K562 (cell line): ENCODE data around the gene MDP1. TPM values are rescaled to one million over a fixed set of nuclear protein-coding genes. Genes with fewer than 3 reads are reported as not detected.

Experiments used
- ATF4 ChIP-seq: fragments of 450-650 bp; formaldehyde crosslinking; IDR thresholded peaks from 2 replicates; pipeline ENCODE4 v1.4.0; 2022; ENCODE audit warnings: mild to moderate bottlenecking, moderate library complexity
- CCNT2 ChIP-seq: IDR thresholded peaks from 2 replicates; pipeline ENCODE4 v1.6.1; 2011; ENCODE audit warnings: borderline replicate concordance, low read depth, mild to moderate bottlenecking, moderate library complexity, mixed read lengths, low read length; ENCODE audit not compliant: insufficient read length; ENCODE audit errors: extremely low read depth
- CEBPG ChIP-seq, 3 experiments: fragments of 200-800 bp in 1 of 3; sonication (Bioruptor generic) in 1 of 3; sonication (generic) in 1 of 3; formaldehyde crosslinking in 1 of 3; IDR thresholded peaks in 2 of 3; conservative IDR thresholded peaks in 1 of 3; 2 replicates each; pipeline versions ENCODE4 v1.6.1 to v1.8.0; 2016 to 2022; ENCODE audit warnings: missing compliant biosample characterization in 2 of 3, missing genetic modification characterization in 2 of 3, mild to moderate bottlenecking in 1 of 3, missing genetic modification reagents in 1 of 3
- DMBX1 ChIP-seq: fragments of 250-450 bp; sonication (Bioruptor Pico); IDR thresholded peaks from 2 replicates; pipeline ENCODE4 v1.8.0; 2022; ENCODE audit warnings: inconsistent platforms, mild to moderate bottlenecking, moderate library complexity, borderline replicate concordance
- EGR1 ChIP-seq: fragments of 450-650 bp; conservative IDR thresholded peaks from 2 replicates; pipeline ENCODE4 v1.6.1; 2017; ENCODE audit warnings: mild to moderate bottlenecking
- ILF3 ChIP-seq: fragments of 450-650 bp; IDR thresholded peaks from 2 replicates; pipeline ENCODE4 v1.6.1; 2018; ENCODE audit warnings: antibody characterized with exemption, mild to moderate bottlenecking, moderate library complexity, borderline replicate concordance
- NR2C1 ChIP-seq, 2 experiments: fragments of 450-650 bp; IDR thresholded peaks; 2 replicates each; pipeline ENCODE4 v1.6.1; 2017; ENCODE audit warnings: mild to moderate bottlenecking in 2 of 2, antibody characterized with exemption in 1 of 2, inconsistent platforms in 1 of 2, missing compliant biosample characterization in 1 of 2, missing genetic modification characterization in 1 of 2
- SAFB2 ChIP-seq: fragments of 200-400 bp; formaldehyde crosslinking; IDR thresholded peaks from 2 replicates; pipeline ENCODE4 v1.6.1; 2018; ENCODE audit warnings: borderline replicate concordance, low read length, low read depth, moderate library complexity; ENCODE audit not compliant: severe bottlenecking
- STAT6 ChIP-seq: sonication (generic); formaldehyde crosslinking; IDR thresholded peaks from 2 replicates; pipeline ENCODE4 v1.8.1; 2023; ENCODE audit warnings: mild to moderate bottlenecking, missing genetic modification reagents
- ZFP36 ChIP-seq: fragments of 150-350 bp; IDR thresholded peaks from 2 replicates; pipeline ENCODE4 v1.6.1; 2018; ENCODE audit warnings: low read length, low read depth; ENCODE audit not compliant: partially characterized antibody
- ZNF175 ChIP-seq: fragments of 200-800 bp; sonication (Bioruptor generic); IDR thresholded peaks from 2 replicates; pipeline ENCODE4 v1.6.1; 2016; ENCODE audit warnings: low read depth, mild to moderate bottlenecking, missing genetic modification characterization, missing compliant biosample characterization
- ZNF584 ChIP-seq: fragments of 200-800 bp; sonication (Bioruptor generic); IDR thresholded peaks from 2 replicates; pipeline ENCODE4 v1.6.1; 2016; ENCODE audit warnings: low read depth, mild to moderate bottlenecking, missing genetic modification characterization, missing compliant biosample characterization
- ZNF609 ChIP-seq: sonication (generic); formaldehyde crosslinking; IDR thresholded peaks from 2 replicates; pipeline ENCODE4 v1.8.1; 2023; ENCODE audit warnings: missing genetic modification reagents, mild to moderate bottlenecking, borderline replicate concordance
- polyA plus RNA-seq, 8 experiments: library from polyadenylated mRNA; depleted of rRNA in 4 of 8; stranded (reverse) in 5 of 8; unstranded in 3 of 8; fragments of >200 nt; fragmentation: Nextera tagmentation in 2 of 8; fragmentation: Illumina TruSeq in 1 of 8; extraction: Ambion mirVana in 2 of 8; extraction: Trizol in 1 of 8; gene quantifications; 2 replicates each; pipeline versions ENCODE4 v1.2.1 to v1.2.3, GENCODE V29; 2011 to 2014; ENCODE audit warnings: inconsistent platforms in 1 of 8, missing spikeins in 1 of 8
- total RNA-seq, 7 experiments: library from RNA; depleted of rRNA in 6 of 7; stranded (reverse); fragments of >200 nt in 6 of 7; fragmentation: Illumina TruSeq in 2 of 7; extraction: Trizol in 2 of 7; gene quantifications; 2 replicates each; pipeline versions ENCODE4 v1.2.1 to v1.2.3, GENCODE V29; 2011 to 2021; ENCODE audit warnings: low replicate concordance in 1 of 7

The MDP1 gene
- total and polyA plus RNA-seq, 9 of the 15 experiments (the other 6 are each of a cell fraction or from before 2014, with no cell fraction given): 2.7 to 29.6 (median 11.0) TPM

GRCh38 chr14:24167469-24168114 is 48.3 kb downstream of the MDP1 start (continued):
- TF ChIP-seq CCNT2: no peak
- TF ChIP-seq ZNF175 (CRISPR knock-in tag): peak; percentile 37; the same call in 1 of the 2 replicates
- TF ChIP-seq SAFB2: no peak
- TF ChIP-seq EGR1: no peak
- no peak for TF ChIP-seq NR2C1 (IDR thresholded peaks at IDR 0.05)
- TF ChIP-seq NR2C1 (tag; IDR thresholded peaks at IDR 0.05): peak; percentile 11; the same call in 1 of the 2 replicates
- TF ChIP-seq ZNF609 (CRISPR knock-in tag): no peak
- peak; percentile 72; the same call in 1 of the 2 replicates for TF ChIP-seq ZNF584 (CRISPR knock-in tag)
- TF ChIP-seq ILF3: no peak
- peak; percentile 60; the same call in 1 of the 2 replicates for TF ChIP-seq DMBX1 (CRISPR knock-in tag)
- TF ChIP-seq STAT6 (CRISPR knock-in tag): no peak
- TF ChIP-seq ZFP36: no peak
- 0 out of 2 replicates have a peak, but pooled peaks have one; percentile 67 for TF ChIP-seq ATF4 (CRISPR knock-in tag)
- TF ChIP-seq CEBPG (CRISPR knock-in tag; IDR thresholded peaks at IDR 0.05): peak; percentile 83
- TF ChIP-seq CEBPG (tag; conservative IDR thresholded peaks at IDR 0.05 in 1 of 2, IDR thresholded peaks at IDR 0.05 in 1 of 2): peak; percentile 69 to 92
